GM21786 (cell line): ENCODE results near the gene RNF169.

Experiments used
- ATAC-seq: cut with Tn5 transposase; IDR thresholded peaks from one replicate; pipeline ENCODE4 v1.9.1; 2021; ENCODE audit not compliant: unreplicated experiment

Gene RNF169

GRCh38 chr11:74866557-74866956, 117.9 kb downstream of the RNF169 start:
- ATAC-seq: no peak

GRCh38 chr11:74870485-74870884, 121.8 kb downstream of the RNF169 start:
- ATAC-seq: no peak

- no peak for ATAC-seq
These were observed 122.4 kb downstream of the RNF169 start for GRCh38 chr11:74871037-74871436.

GRCh38 chr11:74877132-74877531, 128.5 kb downstream of the RNF169 start:
- ATAC-seq: no peak
